ENCODE results near the gene NEK2. TPM values are rescaled to one million over a fixed set of nuclear protein-coding genes. Genes with fewer than 3 reads are reported as not detected.
A peak's percentile ranks its signal among the peaks of the same experiment; 100 is the strongest.

The NEK2 gene
- total RNA-seq, 1 donor from 2014 or later, result 3.4 TPM

DNA sequence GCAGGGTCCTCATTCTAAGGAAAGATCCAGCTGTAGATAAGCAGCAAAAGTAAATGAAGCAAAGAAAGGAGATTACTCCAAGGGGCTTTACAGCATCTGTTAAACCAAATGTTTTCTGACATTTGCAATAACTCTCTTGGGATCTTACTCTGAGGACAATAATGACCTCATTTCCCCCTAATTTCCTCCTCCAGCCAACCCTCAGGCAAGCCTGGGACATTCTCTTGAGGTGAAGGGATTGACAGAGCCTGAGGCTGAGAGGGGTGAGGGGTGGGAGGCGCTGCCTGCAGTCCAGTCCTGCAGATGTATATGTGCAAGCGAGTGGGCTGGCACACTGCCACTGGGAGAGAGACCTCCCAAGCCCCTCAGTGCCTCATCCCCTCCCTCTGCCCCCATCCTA is 40.5 kb upstream of the NEK2 start:
- Mint-ChIP-seq H3K4me1 (ENCODE audit: low read depth, unreplicated experiment) (peaks cover 7% of the 10 kb centered on the region), H3K9me3 (ENCODE audit: unreplicated experiment) (peaks cover 7% of the 10 kb centered on the region), H3K36me3 (ENCODE audit: unreplicated experiment) (peaks cover 8% of the 10 kb centered on the region), H3K27ac (ENCODE audit: unreplicated experiment) (peak overlapping the region; percentile 79), H3K4me3 (ENCODE audit: unreplicated experiment) (no peak overlapping the region), H3K27me3 (ENCODE audit: unreplicated experiment) (peaks cover 2% of the 10 kb centered on the region)
- DNase-seq, result peak; percentile 65
- no peak for TF ChIP-seq CTCF (IDR thresholded peaks at IDR 0.05; ENCODE audit: partially characterized antibody, unreplicated experiment)

DNA sequence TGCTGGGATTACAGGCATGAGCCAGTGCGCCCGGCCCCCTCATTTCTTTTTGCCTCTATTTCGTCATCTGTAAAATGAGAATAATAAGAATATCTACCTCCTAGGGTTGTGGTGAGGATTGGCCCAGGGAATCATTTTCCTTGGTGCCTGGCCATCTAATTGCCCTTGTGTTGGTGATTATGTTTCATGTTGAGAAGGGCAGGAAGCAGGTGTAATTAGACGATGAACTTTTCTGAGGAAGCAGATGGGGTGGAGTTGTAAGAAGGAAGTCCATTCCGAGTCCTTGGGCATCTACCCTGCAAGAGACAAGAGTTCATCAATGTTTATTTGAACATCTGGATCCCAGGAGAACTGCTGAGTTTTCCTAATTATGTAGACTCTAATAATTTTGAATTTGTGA is 38.7 kb upstream of the NEK2 start:
- Mint-ChIP-seq H3K9me3 (ENCODE audit: unreplicated experiment) (peaks cover 4% of the 10 kb centered on the region), H3K27ac (ENCODE audit: unreplicated experiment) (no peak overlapping the region), H3K4me3 (ENCODE audit: unreplicated experiment) (no peak overlapping the region), H3K27me3 (ENCODE audit: unreplicated experiment) (peaks cover 2% of the 10 kb centered on the region), H3K4me1 (ENCODE audit: low read depth, unreplicated experiment) (peaks cover 7% of the 10 kb centered on the region), H3K36me3 (ENCODE audit: unreplicated experiment) (no peaks in the 10 kb centered on the region)
- DNase-seq, result no peak
- no peak for TF ChIP-seq CTCF (IDR thresholded peaks at IDR 0.05; ENCODE audit: partially characterized antibody, unreplicated experiment)

DNA sequence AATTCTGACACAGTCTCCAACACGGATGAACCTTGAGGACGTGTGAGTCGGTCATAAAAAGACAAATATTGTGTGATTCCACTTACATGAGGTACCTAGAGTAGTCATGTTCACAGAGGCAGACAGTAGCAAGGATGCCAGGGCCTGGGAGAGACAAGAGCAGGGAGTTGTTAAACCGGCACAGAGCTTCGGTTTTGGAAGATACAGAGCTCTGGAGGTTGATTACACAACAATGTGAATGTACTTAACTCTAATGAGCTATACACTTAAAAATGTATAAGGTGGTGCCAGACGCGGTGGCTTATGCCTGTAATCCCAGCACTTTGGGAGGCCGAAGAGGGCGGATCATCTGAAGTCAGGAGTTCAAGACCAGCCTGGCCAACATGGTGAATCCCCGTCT is 37.8 kb upstream of the NEK2 start:
- peaks cover 4% of the 10 kb centered on the region for H3K9me3 Mint-ChIP-seq (ENCODE audit: unreplicated experiment)
- no peaks in the 10 kb centered on the region for H3K36me3 Mint-ChIP-seq (ENCODE audit: unreplicated experiment)
- no peak for DNase-seq
- H3K4me1 Mint-ChIP-seq (ENCODE audit: low read depth, unreplicated experiment), result peaks cover 7% of the 10 kb centered on the region
- no peak overlapping the region for H3K27ac Mint-ChIP-seq (ENCODE audit: unreplicated experiment)
- H3K4me3 Mint-ChIP-seq (ENCODE audit: unreplicated experiment), result no peak overlapping the region
- TF ChIP-seq CTCF (IDR thresholded peaks at IDR 0.05; ENCODE audit: partially characterized antibody, unreplicated experiment), result no peak
- H3K27me3 Mint-ChIP-seq (ENCODE audit: unreplicated experiment), result peaks cover 2% of the 10 kb centered on the region

DNA sequence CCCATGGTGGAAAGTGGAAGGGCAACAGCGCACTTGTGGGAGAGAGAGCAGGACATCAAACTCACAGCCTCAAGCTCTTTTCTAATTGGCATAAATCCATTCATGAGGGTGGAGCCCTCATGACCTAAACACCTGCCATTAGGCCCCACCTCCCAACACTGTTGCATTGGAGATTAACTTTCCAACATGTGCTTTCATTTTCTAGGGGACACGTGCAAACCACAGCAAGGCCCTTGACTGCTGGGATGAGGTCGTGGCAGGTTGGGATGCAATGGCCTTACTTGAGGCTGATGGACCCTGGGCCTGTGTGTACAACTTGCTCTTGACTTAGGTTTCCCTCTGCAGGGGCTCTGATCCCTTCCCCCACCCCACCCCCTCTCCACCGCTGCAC is 35.9 kb upstream of the NEK2 start:
- DNase-seq, result no peak
- Mint-ChIP-seq H3K27me3 (ENCODE audit: unreplicated experiment) (peaks cover 4% of the 10 kb centered on the region), H3K27ac (ENCODE audit: unreplicated experiment) (no peak overlapping the region), H3K4me1 (ENCODE audit: low read depth, unreplicated experiment) (peaks cover 7% of the 10 kb centered on the region), H3K9me3 (ENCODE audit: unreplicated experiment) (peaks cover 7% of the 10 kb centered on the region), H3K4me3 (ENCODE audit: unreplicated experiment) (no peak overlapping the region), H3K36me3 (ENCODE audit: unreplicated experiment) (no peaks in the 10 kb centered on the region)
- no peak for TF ChIP-seq CTCF (IDR thresholded peaks at IDR 0.05; ENCODE audit: partially characterized antibody, unreplicated experiment)

DNA sequence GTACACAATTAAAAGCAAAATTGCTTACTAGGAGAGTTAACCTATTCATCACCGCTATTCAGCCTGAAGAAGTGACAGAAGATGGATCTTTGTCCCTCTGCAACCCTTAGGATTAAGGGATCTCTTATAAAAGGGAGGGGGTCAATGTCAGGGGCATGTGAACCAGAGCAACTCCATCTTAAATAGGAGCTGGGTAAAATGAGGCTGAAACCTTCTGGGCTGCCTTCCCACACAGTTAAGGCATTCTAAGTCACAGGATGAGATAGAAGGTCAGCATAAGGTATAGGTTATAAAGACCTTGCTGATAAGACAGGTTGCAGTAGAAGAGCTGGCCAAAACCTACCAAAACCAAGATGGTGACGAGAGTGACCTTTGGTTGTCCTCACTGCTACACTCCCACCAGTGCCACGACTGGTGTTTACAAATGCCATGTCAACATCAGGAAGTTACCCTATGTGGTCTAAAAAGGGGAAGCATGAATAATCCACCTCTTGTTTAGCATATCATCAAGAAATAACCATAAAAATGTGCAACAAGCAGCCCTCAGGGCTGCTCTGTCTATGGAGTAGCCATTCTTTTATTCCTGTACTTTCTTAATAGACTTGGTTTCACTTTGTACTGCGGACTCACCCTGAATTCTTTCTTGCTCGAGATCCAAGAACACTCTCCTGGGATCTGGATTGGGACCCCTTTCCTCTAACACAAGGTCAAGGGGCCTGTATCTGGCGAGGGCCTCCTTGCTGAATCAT is 35.3 kb upstream of the NEK2 start:
- Mint-ChIP-seq H3K27ac (ENCODE audit: unreplicated experiment) (no peak overlapping the region), H3K4me1 (ENCODE audit: low read depth, unreplicated experiment) (peaks cover 6% of the 10 kb centered on the region), H3K36me3 (ENCODE audit: unreplicated experiment) (no peaks in the 10 kb centered on the region), H3K27me3 (ENCODE audit: unreplicated experiment) (peaks cover 2% of the 10 kb centered on the region), H3K9me3 (ENCODE audit: unreplicated experiment) (peaks cover 7% of the 10 kb centered on the region), H3K4me3 (ENCODE audit: unreplicated experiment) (no peak overlapping the region)
- TF ChIP-seq CTCF (IDR thresholded peaks at IDR 0.05; ENCODE audit: partially characterized antibody, unreplicated experiment), result no peak
- no peak for DNase-seq
